K562 (cell line): ENCODE measurements around the gene MAL. TPM values are rescaled to one million over a fixed set of nuclear protein-coding genes. Genes with fewer than 3 reads are reported as not detected.
A peak's percentile ranks its signal among the peaks of the same experiment; 100 is the strongest.

Source experiments
- ATAC-seq: fragments of 200-7000 bp; cut with Tn5 transposase; 3 replicates; pipeline ENCODE4 v1.9.1; 2020; ENCODE audit warnings: moderate library complexity
- BruUV-seq: library from RNA; stranded (reverse); fragments of 400-500 nt; replicated peaks from 2 replicates; lab custom pipeline; 2021; lab: Mats Ljungman, UMichigan
- CTCF ChIA-PET: fragments of 300-600 bp; formaldehyde crosslinking; extraction: SDS; loops from one replicate; lab custom pipeline; 2021; ENCODE audit warnings: low intra/inter-chr PET ratio; lab: Yijun Ruan, JAX
- POLR2A ChIA-PET: fragments of 300-600, 350-650 bp; sonication (Branson Sonifier 250); formaldehyde crosslinking; extraction: SDS; loops from one replicate; lab custom pipeline; 2021; ENCODE audit warnings: antibody characterized with exemption, inconsistent platforms; lab: Yijun Ruan, JAX
- DNase-seq, 4 experiments: peaks; one replicate each; pipeline versions ENCODE4 v3.0.0 to v3.0.0-alpha.2; 2011 to 2018; ENCODE audit warnings: low spot score in 3 of 4, mixed read lengths in 3 of 4; ENCODE audit errors: extremely low read depth in 1 of 4
- FAIRE-seq: peaks from 2 replicates; lab custom pipeline; 2011; peaks lifted over from hg19 to GRCh38; lab: Jason Lieb, UNC
- H2AFZ ChIP-seq: 2 replicates; pipeline ENCODE4 v1.6.0; 2011; ENCODE audit warnings: low read depth, low read length, control low read depth, inconsistent platforms
- H3K27ac ChIP-seq: fragments of 200-600 bp; 3 replicates; pipeline ENCODE4 v1.8.0; 2011; ENCODE audit warnings: low read depth, mild to moderate bottlenecking, control low read depth, inconsistent platforms, low read length, moderate library complexity, mixed read lengths; ENCODE audit errors: extremely low read depth
- H3K27me3 ChIP-seq, 2 experiments: fragments of 300-600 bp in 1 of 2; 2 replicates in 1 of 2; 3 replicates in 1 of 2; pipeline versions ENCODE4 v1.6.0 to v1.8.0; 2011; ENCODE audit warnings: inconsistent platforms in 2 of 2, low read length in 2 of 2, mild to moderate bottlenecking in 1 of 2, mixed read lengths in 1 of 2, moderate library complexity in 1 of 2; ENCODE audit not compliant: control insufficient read depth in 2 of 2, insufficient read depth in 2 of 2
- H3K36me3 ChIP-seq: fragments of 300-600 bp; 3 replicates; pipeline ENCODE4 v1.8.0; 2011; ENCODE audit warnings: mild to moderate bottlenecking, low read length, inconsistent platforms; ENCODE audit not compliant: control insufficient read depth, insufficient read depth
- H3K4me1 ChIP-seq, 2 experiments: fragments of 200-600 bp in 1 of 2; replicated peaks in 1 of 2; 2 replicates in 1 of 2; 3 replicates in 1 of 2; pipeline versions ENCODE4 v1.5.1 to v1.8.0; 2011; ENCODE audit warnings: inconsistent platforms in 2 of 2, low read length in 2 of 2, mild to moderate bottlenecking in 1 of 2, mixed read lengths in 1 of 2, moderate library complexity in 1 of 2; ENCODE audit not compliant: control insufficient read depth in 2 of 2, insufficient read depth in 2 of 2
- H3K4me2 ChIP-seq: 2 replicates; pipeline ENCODE4 v1.6.1; 2011; ENCODE audit warnings: low read length, control low read depth, inconsistent platforms, mixed read lengths; ENCODE audit not compliant: insufficient read depth
- H3K4me3 ChIP-seq: fragments of 200-600 bp; sonication (generic), shearing (Covaris generic); 2 replicates; pipeline ENCODE4 v1.5.1; 2016; ENCODE audit warnings: control low read depth, inconsistent platforms
- H3K79me2 ChIP-seq: fragments of 200-600 bp; 3 replicates; pipeline ENCODE4 v1.8.0; 2011; ENCODE audit warnings: low read length, inconsistent platforms; ENCODE audit not compliant: control insufficient read depth, insufficient read depth
- H3K9ac ChIP-seq, 2 experiments: 2 replicates each; pipeline versions ENCODE4 v1.6.0 to v1.6.1; 2011; ENCODE audit warnings: low read depth in 2 of 2, low read length in 2 of 2, control low read depth in 1 of 2, inconsistent platforms in 1 of 2, mild to moderate bottlenecking in 1 of 2, mixed read lengths in 1 of 2; ENCODE audit not compliant: insufficient read depth in 1 of 2
- H3K9me1 ChIP-seq: one replicate; pipeline ENCODE4 v1.6.0; 2011; ENCODE audit warnings: inconsistent platforms, mild to moderate bottlenecking, low read length, moderate library complexity; ENCODE audit not compliant: control insufficient read depth, insufficient read depth
- H3K9me3 ChIP-seq: replicated peaks from 2 replicates; pipeline ENCODE4 v1.5.1; 2011; ENCODE audit warnings: low read depth, low read length, inconsistent platforms; ENCODE audit not compliant: control insufficient read depth, insufficient read depth
- H4K20me1 ChIP-seq: replicated peaks from 2 replicates; pipeline ENCODE4 v1.6.1; 2011; ENCODE audit warnings: low read length, inconsistent platforms, mixed read lengths; ENCODE audit not compliant: control insufficient read depth, insufficient read depth
- C11orf30 ChIP-seq: fragments of 450-650 bp; IDR thresholded peaks from 2 replicates; pipeline ENCODE4 v1.6.1; 2016; ENCODE audit warnings: low read depth, mild to moderate bottlenecking
- CTCF ChIP-seq, 3 experiments: IDR thresholded peaks in 2 of 3; conservative IDR thresholded peaks in 1 of 3; 2 replicates each; pipeline ENCODE4 v1.5.1; 2011 to 2012; ENCODE audit warnings: low read length in 3 of 3, mild to moderate bottlenecking in 3 of 3, control low read depth in 2 of 3, improper control_type of control experiment in 1 of 3, inconsistent platforms in 1 of 3, low read depth in 1 of 3, mixed read lengths in 1 of 3, moderate library complexity in 1 of 3; ENCODE audit not compliant: insufficient read depth in 2 of 3
- RAD21 ChIP-seq, 2 experiments: fragments of 250-450 bp in 1 of 2; fragments of 450-650 bp in 1 of 2; sonication (Bioruptor Pico) in 1 of 2; formaldehyde crosslinking in 1 of 2; IDR thresholded peaks in 1 of 2; conservative IDR thresholded peaks in 1 of 2; 2 replicates each; pipeline versions ENCODE4 v1.4.0 to v1.8.0; 2020 to 2022; ENCODE audit warnings: mild to moderate bottlenecking in 2 of 2, moderate library complexity in 1 of 2
- ZNF197 ChIP-seq: fragments of 200-800 bp; sonication (Bioruptor generic); IDR thresholded peaks from 2 replicates; pipeline ENCODE4 v1.6.1; 2016; ENCODE audit warnings: low read depth, missing genetic modification characterization, missing compliant biosample characterization
- WGBS: fragments of 100-300 bp; shearing (Covaris generic); methylation state at CpG from one replicate; pipeline ENCODE4 v1.1.6; 2016; ENCODE audit warnings: low coverage, mixed read lengths; ENCODE audit not compliant: insufficient coverage; ENCODE audit errors: missing lambda C conversion rate; 5-methylcytosine and 5-hydroxymethylcytosine counted together
- in situ Hi-C: fragments of 300-500 bp; cut with MboI; formaldehyde crosslinking; loops from 4 replicates; pipeline ENCODE4 v1.15.0; 2018; ENCODE audit warnings: inconsistent platforms, mixed read lengths
- intact Hi-C: fragments of 100-400 bp; cut with micrococcal nuclease; formaldehyde crosslinking; loops from 2 replicates; pipeline ENCODE4 v1.14.2; 2022
- polyA plus RNA-seq, 8 experiments: library from polyadenylated mRNA; depleted of rRNA in 4 of 8; stranded (reverse) in 5 of 8; unstranded in 3 of 8; fragments of >200 nt; fragmentation: Nextera tagmentation in 2 of 8; fragmentation: Illumina TruSeq in 1 of 8; extraction: Ambion mirVana in 2 of 8; extraction: Trizol in 1 of 8; gene quantifications; 2 replicates each; pipeline versions ENCODE4 v1.2.1 to v1.2.3, GENCODE V29; 2011 to 2014; ENCODE audit warnings: inconsistent platforms in 1 of 8, missing spikeins in 1 of 8
- total RNA-seq, 7 experiments: library from RNA; depleted of rRNA in 6 of 7; stranded (reverse); fragments of >200 nt in 6 of 7; fragmentation: Illumina TruSeq in 2 of 7; extraction: Trizol in 2 of 7; gene quantifications; 2 replicates each; pipeline versions ENCODE4 v1.2.1 to v1.2.3, GENCODE V29; 2011 to 2021; ENCODE audit warnings: low replicate concordance in 1 of 7

Gene MAL
- total and polyA plus RNA-seq, 9 of the 15 experiments (the other 6 are each of a cell fraction or from before 2014, with no cell fraction given): not detected

DNA sequence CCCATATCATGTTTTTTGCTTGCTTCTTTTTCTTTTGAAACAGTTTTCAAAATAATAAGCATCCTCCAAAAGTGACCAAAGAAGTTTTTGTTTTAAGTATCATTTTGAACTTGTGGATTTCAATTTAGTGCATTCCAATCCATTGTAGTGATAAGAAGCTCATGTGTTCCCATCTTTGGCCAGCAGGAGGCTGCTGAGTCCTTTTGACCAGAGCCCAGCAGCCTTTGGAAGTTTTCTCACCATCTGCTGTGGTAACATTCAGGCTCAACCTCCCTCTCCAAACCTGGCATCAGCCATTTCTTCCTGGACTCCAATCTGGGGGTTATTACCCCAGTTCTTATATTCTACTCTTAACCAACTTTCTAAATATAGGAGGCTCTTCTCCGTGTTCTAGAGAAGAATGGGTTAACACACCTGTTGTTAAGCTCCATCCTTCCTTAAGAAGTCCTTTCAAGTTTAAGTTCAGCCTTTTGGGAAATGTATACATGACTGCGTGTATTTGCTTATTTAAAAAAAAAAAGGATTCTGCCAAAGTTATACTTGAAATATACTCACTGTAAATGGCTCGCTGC is 39.0 kb upstream of the MAL start:
- WGBS: 0% methylated on average over 3 of the region's 3 CpGs
- peak; percentile 77 for FAIRE-seq
- POLR2A ChIA-PET: interaction anchor here (0.9 kb wide), 1 partner anchor 9 kb away, joined by 4 read pairs; no protein-coding TSS in a partner anchor

More for the DNA sequence above, 39.0 kb upstream of the MAL start:
- H2AFZ ChIP-seq: no peak overlapping the region
- in situ Hi-C loops: no loop called here
- no peaks in the 10 kb centered on the region for H3K4me1 ChIP-seq
- H3K4me3 ChIP-seq: no peak overlapping the region
- CTCF ChIA-PET: no interaction called here
- H3K4me2 ChIP-seq: no peak overlapping the region
- H3K27me3 ChIP-seq: peaks cover 0 to 26% of the 10 kb centered on the region in 2 experiments; a peak in 2 of 5 replicates
- DNase-seq: peak; percentile 56 to 69 (median 64)
- H3K9me1 ChIP-seq: no peaks in the 10 kb centered on the region
- H3K36me3 ChIP-seq: no peaks in the 10 kb centered on the region
- 0 out of 2 replicates have a peak, but pooled peaks cover 3% of the 10 kb centered on the region for H4K20me1 ChIP-seq
- no peaks in the 10 kb centered on the region for H3K9me3 ChIP-seq
- intact Hi-C loops: no loop called here
- ATAC-seq: peak; percentile 90
- H3K79me2 ChIP-seq: no peaks in the 10 kb centered on the region
- TF ChIP-seq ZNF197: no peak
- TF ChIP-seq CTCF (IDR thresholded peaks at IDR 0.05 in 2 of 3, conservative IDR thresholded peaks at IDR 0.05 in 1 of 3; ENCODE audit: insufficient read depth in 2 of 3, low read depth in 1 of 3, low read length in 3 of 3): peak; percentile 58 to 71 (median 62)
- peak in 1 of 2 experiments; percentile 52; a peak in 2 of 4 replicates for TF ChIP-seq RAD21 (CRISPR knock-in tag; conservative IDR thresholded peaks at IDR 0.05 in 1 of 2, IDR thresholded peaks at IDR 0.05 in 1 of 2)
- TF ChIP-seq C11orf30: no peak
- TF ChIP-seq, all 486 proteins: peak for 2
- no TSS peak for BruUV-seq
- no peak overlapping the region for H3K27ac ChIP-seq
- H3K9ac ChIP-seq: no peak overlapping the region
